ENCODE results near the gene GNB4.

Gene GNB4

GRCh38 chr3:179486806-179487205 lies 35.5 kb upstream of the GNB4 start:
- Histone ChIP-seq H2AK5ac (ENCODE audit: low read length) (no peak overlapping the region), H3K27me3 (ENCODE audit: insufficient read depth, low read length) (no peaks in the 10 kb centered on the region), H3K36me3 (ENCODE audit: control insufficient read depth in 1 of 2, insufficient read depth in 2 of 2, low read length in 2 of 2) (no peaks in the 10 kb centered on the region), H4K8ac (ENCODE audit: low read depth, low read length) (no peak overlapping the region), H4K12ac (ENCODE audit: low read depth, low read length) (no peak overlapping the region), H2BK12ac (ENCODE audit: low read length) (no peak overlapping the region), H2BK120ac (ENCODE audit: insufficient read depth, low read length, poor library complexity) (no peak overlapping the region), H3K9ac (ENCODE audit: low read length) (no peak overlapping the region), H3K79me1 (ENCODE audit: low read length) (no peaks in the 10 kb centered on the region), H2BK5ac (ENCODE audit: low read depth, low read length, poor library complexity) (no peak overlapping the region), H3K18ac (ENCODE audit: low read length) (no peak overlapping the region), H3K4me3 (ENCODE audit: low read depth, low read length) (no peak overlapping the region), H3K4me1 (ENCODE audit: control insufficient read depth in 1 of 2, insufficient read depth in 2 of 2, low read length in 2 of 2) (no peaks in the 10 kb centered on the region), H3K79me2 (ENCODE audit: control insufficient read depth, insufficient read depth, low read length, poor library complexity) (no peaks in the 10 kb centered on the region), H3K4ac (ENCODE audit: low read depth, low read length) (no peak overlapping the region), H3K4me2 (ENCODE audit: low read length) (no peak overlapping the region), H3K27ac (ENCODE audit: low read depth, low read length) (no peak overlapping the region), H3K14ac (ENCODE audit: low read length) (no peak overlapping the region), H2AFZ (ENCODE audit: insufficient read depth, low read length, poor library complexity) (no peak overlapping the region), H3K23ac (ENCODE audit: low read length) (no peak overlapping the region), H4K91ac (ENCODE audit: low read depth, low read length) (no peak overlapping the region), H3K9me3 (ENCODE audit: insufficient read depth, low read depth, low read length) (no peaks in the 10 kb centered on the region)
- DNase-seq, result no peak
- no CpG with 5 or more reads among the region's 3 CpGs for WGBS (ENCODE audit: extremely low coverage, insufficient coverage, insufficient read length)

GRCh38 chr3:179482857-179483256 lies 31.6 kb upstream of the GNB4 start:
- no peak overlapping the region for H4K12ac ChIP-seq (ENCODE audit: low read depth, low read length)
- no CpG with 5 or more reads among the region's 3 CpGs for WGBS (ENCODE audit: extremely low coverage, insufficient coverage, insufficient read length)
- no peaks in the 10 kb centered on the region for H3K9me3 ChIP-seq (ENCODE audit: insufficient read depth, low read depth, low read length)
- H4K91ac ChIP-seq (ENCODE audit: low read depth, low read length), result no peak overlapping the region
- no peak overlapping the region for H3K4ac ChIP-seq (ENCODE audit: low read depth, low read length)
- no peaks in the 10 kb centered on the region for H3K27me3 ChIP-seq (ENCODE audit: insufficient read depth, low read length)
- no peak overlapping the region for H2AFZ ChIP-seq (ENCODE audit: insufficient read depth, low read length, poor library complexity)
- H3K18ac ChIP-seq (ENCODE audit: low read length), result no peak overlapping the region
- H3K4me1 ChIP-seq (ENCODE audit: control insufficient read depth in 1 of 2, insufficient read depth in 2 of 2, low read length in 2 of 2), result no peaks in the 10 kb centered on the region
- H4K8ac ChIP-seq (ENCODE audit: low read depth, low read length), result no peak overlapping the region
- no peak overlapping the region for H3K4me2 ChIP-seq (ENCODE audit: low read length)
- no peaks in the 10 kb centered on the region for H3K79me2 ChIP-seq (ENCODE audit: control insufficient read depth, insufficient read depth, low read length, poor library complexity)
- no peaks in the 10 kb centered on the region for H3K36me3 ChIP-seq (ENCODE audit: control insufficient read depth in 1 of 2, insufficient read depth in 2 of 2, low read length in 2 of 2)
- H3K4me3 ChIP-seq (ENCODE audit: low read depth, low read length), result no peak overlapping the region
- no peak overlapping the region for H3K9ac ChIP-seq (ENCODE audit: low read length)
- no peak overlapping the region for H2BK120ac ChIP-seq (ENCODE audit: insufficient read depth, low read length, poor library complexity)
- H3K79me1 ChIP-seq (ENCODE audit: low read length), result no peaks in the 10 kb centered on the region
- no peak overlapping the region for H3K27ac ChIP-seq (ENCODE audit: low read depth, low read length)
- no peak overlapping the region for H3K14ac ChIP-seq (ENCODE audit: low read length)
- no peak overlapping the region for H2BK12ac ChIP-seq (ENCODE audit: low read length)
- no peak for DNase-seq
- no peak overlapping the region for H3K23ac ChIP-seq (ENCODE audit: low read length)
- no peak overlapping the region for H2AK5ac ChIP-seq (ENCODE audit: low read length)
- no peak overlapping the region for H2BK5ac ChIP-seq (ENCODE audit: low read depth, low read length, poor library complexity)

- Histone ChIP-seq H2AFZ (ENCODE audit: insufficient read depth, low read length, poor library complexity) (no peak overlapping the region), H2BK5ac (ENCODE audit: low read depth, low read length, poor library complexity) (no peak overlapping the region), H3K4me2 (ENCODE audit: low read length) (no peak overlapping the region), H3K27me3 (ENCODE audit: insufficient read depth, low read length) (no peaks in the 10 kb centered on the region), H3K9me3 (ENCODE audit: insufficient read depth, low read depth, low read length) (no peaks in the 10 kb centered on the region), H4K12ac (ENCODE audit: low read depth, low read length) (no peak overlapping the region), H2BK12ac (ENCODE audit: low read length) (no peak overlapping the region), H4K8ac (ENCODE audit: low read depth, low read length) (no peak overlapping the region), H3K14ac (ENCODE audit: low read length) (no peak overlapping the region), H3K79me2 (ENCODE audit: control insufficient read depth, insufficient read depth, low read length, poor library complexity) (no peaks in the 10 kb centered on the region), H2BK120ac (ENCODE audit: insufficient read depth, low read length, poor library complexity) (no peak overlapping the region), H4K91ac (ENCODE audit: low read depth, low read length) (no peak overlapping the region), H3K9ac (ENCODE audit: low read length) (no peak overlapping the region), H3K18ac (ENCODE audit: low read length) (no peak overlapping the region), H3K27ac (ENCODE audit: low read depth, low read length) (no peak overlapping the region), H3K4me1 (ENCODE audit: control insufficient read depth in 1 of 2, insufficient read depth in 2 of 2, low read length in 2 of 2) (no peaks in the 10 kb centered on the region), H3K36me3 (ENCODE audit: control insufficient read depth in 1 of 2, insufficient read depth in 2 of 2, low read length in 2 of 2) (no peaks in the 10 kb centered on the region), H3K23ac (ENCODE audit: low read length) (no peak overlapping the region), H2AK5ac (ENCODE audit: low read length) (no peak overlapping the region), H3K79me1 (ENCODE audit: low read length) (no peaks in the 10 kb centered on the region), H3K4me3 (ENCODE audit: low read depth, low read length) (no peak overlapping the region), H3K4ac (ENCODE audit: low read depth, low read length) (no peak overlapping the region)
- WGBS (ENCODE audit: extremely low coverage, insufficient coverage, insufficient read length), result no CpG with 5 or more reads among the region's 2 CpGs
- peak in 1 of 2 donors; percentile 7 for DNase-seq
These were observed 24.9 kb upstream of the GNB4 start for GRCh38 chr3:179476215-179476614.

- Histone ChIP-seq H3K9me3 (ENCODE audit: insufficient read depth, low read depth, low read length) (no peaks in the 10 kb centered on the region), H3K4me1 (ENCODE audit: control insufficient read depth in 1 of 2, insufficient read depth in 2 of 2, low read length in 2 of 2) (no peaks in the 10 kb centered on the region), H4K91ac (ENCODE audit: low read depth, low read length) (no peak overlapping the region), H3K9ac (ENCODE audit: low read length) (no peak overlapping the region), H4K12ac (ENCODE audit: low read depth, low read length) (no peak overlapping the region), H2BK120ac (ENCODE audit: insufficient read depth, low read length, poor library complexity) (no peak overlapping the region), H3K36me3 (ENCODE audit: control insufficient read depth in 1 of 2, insufficient read depth in 2 of 2, low read length in 2 of 2) (no peaks in the 10 kb centered on the region), H3K4me3 (ENCODE audit: low read depth, low read length) (no peak overlapping the region), H3K27me3 (ENCODE audit: insufficient read depth, low read length) (no peaks in the 10 kb centered on the region), H3K4me2 (ENCODE audit: low read length) (no peak overlapping the region), H2AFZ (ENCODE audit: insufficient read depth, low read length, poor library complexity) (no peak overlapping the region), H3K4ac (ENCODE audit: low read depth, low read length) (no peak overlapping the region), H3K14ac (ENCODE audit: low read length) (no peak overlapping the region), H4K8ac (ENCODE audit: low read depth, low read length) (no peak overlapping the region), H3K23ac (ENCODE audit: low read length) (no peak overlapping the region), H3K18ac (ENCODE audit: low read length) (no peak overlapping the region), H3K79me1 (ENCODE audit: low read length) (no peaks in the 10 kb centered on the region), H3K27ac (ENCODE audit: low read depth, low read length) (no peak overlapping the region), H3K79me2 (ENCODE audit: control insufficient read depth, insufficient read depth, low read length, poor library complexity) (no peaks in the 10 kb centered on the region), H2BK5ac (ENCODE audit: low read depth, low read length, poor library complexity) (no peak overlapping the region), H2AK5ac (ENCODE audit: low read length) (no peak overlapping the region), H2BK12ac (ENCODE audit: low read length) (no peak overlapping the region)
- no peak for DNase-seq
These were observed 23.2 kb upstream of the GNB4 start for GRCh38 chr3:179474480-179474879.

All from trophoblast cell (in vitro differentiated cells and primary cell).